GM18909 (cell line): ENCODE data around the gene ERC2.

ENCODE experiments used
- ATAC-seq: cut with Tn5 transposase; IDR thresholded peaks from one replicate; pipeline ENCODE4 v1.9.1; 2021; ENCODE audit warnings: mild to moderate bottlenecking; ENCODE audit not compliant: unreplicated experiment, poor library complexity

The ERC2 gene

GRCh38 chr3:55532806-55533205 lies 935.5 kb downstream of the ERC2 start:
- ATAC-seq: no peak

- no peak for ATAC-seq
These were observed 936.9 kb downstream of the ERC2 start for GRCh38 chr3:55531321-55531720.

- no peak for ATAC-seq
These were observed 940.9 kb downstream of the ERC2 start for GRCh38 chr3:55527361-55527760.

GRCh38 chr3:55526332-55527030 lies 941.8 kb downstream of the ERC2 start:
- ATAC-seq: no peak

- ATAC-seq: no peak
These were observed 942.8 kb downstream of the ERC2 start for GRCh38 chr3:55525436-55525835.

GRCh38 chr3:55524565-55525244 lies 943.6 kb downstream of the ERC2 start:
- no peak for ATAC-seq

GRCh38 chr3:55523471-55523870 lies 944.8 kb downstream of the ERC2 start:
- ATAC-seq: no peak

GRCh38 chr3:55521738-55522421 lies 946.4 kb downstream of the ERC2 start:
- no peak for ATAC-seq

GRCh38 chr3:55521064-55521737 lies 947.1 kb downstream of the ERC2 start:
- ATAC-seq: no peak

- ATAC-seq: no peak
These were observed 949.2 kb downstream of the ERC2 start for GRCh38 chr3:55519019-55519418.

GRCh38 chr3:55518451-55518850 lies 949.8 kb downstream of the ERC2 start:
- ATAC-seq: no peak

- ATAC-seq: no peak
These were observed 951.8 kb downstream of the ERC2 start for GRCh38 chr3:55516392-55517030.

- no peak for ATAC-seq
These were observed 952.6 kb downstream of the ERC2 start for GRCh38 chr3:55515550-55516246.

- ATAC-seq: no peak
These were observed 953.3 kb downstream of the ERC2 start for GRCh38 chr3:55514962-55515361.

- ATAC-seq: no peak
These were observed 955.5 kb downstream of the ERC2 start for GRCh38 chr3:55512571-55513343.

GRCh38 chr3:55511895-55512570 lies 956.2 kb downstream of the ERC2 start:
- ATAC-seq: no peak

- no peak for ATAC-seq
These were observed 959.9 kb downstream of the ERC2 start for GRCh38 chr3:55508335-55508734.

- ATAC-seq: no peak
These were observed 960.5 kb downstream of the ERC2 start for GRCh38 chr3:55507808-55508207.

- no peak for ATAC-seq
These were observed 962.5 kb downstream of the ERC2 start for GRCh38 chr3:55505776-55506175.
